WTC11 (cell line): ENCODE results near the gene RBP5.

Experiments used
- ATF2 ChIP-seq: sonication (generic); formaldehyde crosslinking; IDR thresholded peaks from 2 replicates; pipeline ENCODE4 v1.8.1; 2022; ENCODE audit warnings: low read depth, missing genetic modification reagents, borderline replicate concordance
- CREB1 ChIP-seq: sonication (generic); formaldehyde crosslinking; IDR thresholded peaks from 2 replicates; pipeline ENCODE4 v1.8.0; 2023; ENCODE audit warnings: mild to moderate bottlenecking, missing genetic modification reagents
- CTCF ChIP-seq: fragments of 200-600 bp; IDR thresholded peaks from 2 replicates; pipeline ENCODE4 v1.8.0; 2022; ENCODE audit warnings: antibody characterized with exemption
- ELF4 ChIP-seq: sonication (generic); formaldehyde crosslinking; IDR thresholded peaks from 2 replicates; pipeline ENCODE4 v1.8.1; 2022; ENCODE audit warnings: low read depth, mild to moderate bottlenecking, moderate library complexity, missing genetic modification reagents
- JAZF1 ChIP-seq: fragments of 250-450 bp; sonication (Bioruptor Pico); IDR thresholded peaks from 2 replicates; pipeline ENCODE4 v1.9.0; 2021; ENCODE audit warnings: moderate library complexity, mild to moderate bottlenecking, inconsistent platforms
- MYBL2 ChIP-seq: sonication (generic); formaldehyde crosslinking; IDR thresholded peaks from 2 replicates; pipeline ENCODE4 v1.8.1; 2023; ENCODE audit warnings: mild to moderate bottlenecking, moderate library complexity, missing genetic modification reagents
- NR3C1 ChIP-seq: sonication (generic); formaldehyde crosslinking; conservative IDR thresholded peaks from 2 replicates; pipeline ENCODE4 v1.8.1; 2023; ENCODE audit warnings: low read depth, mild to moderate bottlenecking, missing genetic modification reagents
- PRDM15 ChIP-seq: sonication (generic); formaldehyde crosslinking; IDR thresholded peaks from 2 replicates; pipeline ENCODE4 v1.8.0; 2022; ENCODE audit warnings: missing genetic modification reagents
- USF2 ChIP-seq: sonication (generic); formaldehyde crosslinking; IDR thresholded peaks from 2 replicates; pipeline ENCODE4 v1.8.1; 2023; ENCODE audit warnings: mild to moderate bottlenecking, missing genetic modification reagents, moderate library complexity
- ZBTB21 ChIP-seq: sonication (generic); formaldehyde crosslinking; IDR thresholded peaks from 2 replicates; pipeline ENCODE4 v1.8.1; 2023; ENCODE audit warnings: mild to moderate bottlenecking, missing genetic modification reagents, borderline replicate concordance
- ZMAT4 ChIP-seq: fragments of 250-450 bp; sonication (Bioruptor Pico); IDR thresholded peaks from 2 replicates; pipeline ENCODE4 v1.9.0; 2021; ENCODE audit warnings: mild to moderate bottlenecking
- ZNF423 ChIP-seq: fragments of 250-450 bp; sonication (Bioruptor Pico); IDR thresholded peaks from 2 replicates; pipeline ENCODE4 v2.1.2; 2022; ENCODE audit warnings: mild to moderate bottlenecking, moderate library complexity
- ZSCAN18 ChIP-seq: fragments of 250-450 bp; sonication (Bioruptor Pico); IDR thresholded peaks from 2 replicates; pipeline ENCODE4 v2.1.2; 2022; ENCODE audit warnings: mild to moderate bottlenecking, moderate library complexity

- TF ChIP-seq CTCF (no peak), NR3C1 (CRISPR knock-in tag) (no peak), ZBTB21 (no peak), ZMAT4 (CRISPR knock-in tag) (no peak), ELF4 (CRISPR knock-in tag) (no peak), PRDM15 (CRISPR knock-in tag) (no peak), CREB1 (CRISPR knock-in tag) (no peak), USF2 (CRISPR knock-in tag) (no peak), MYBL2 (CRISPR knock-in tag) (no peak), ZNF423 (CRISPR knock-in tag) (no peak), ATF2 (CRISPR knock-in tag) (no peak), ZSCAN18 (CRISPR knock-in tag) (no peak), JAZF1 (no peak)
These were observed 49.8 kb upstream of the RBP5 start for GRCh38 chr12:7178481-7178880.
